MM.1S (cell line): ENCODE results near the gene KIF3C.

Experiments
- DNase-seq: peaks from one replicate; pipeline ENCODE4 v3.0.0-alpha.2; 2015
- H2AFZ ChIP-seq: fragments of 300-600 bp; sonication (generic); 2 replicates; pipeline ENCODE4 v1.6.0; 2016; ENCODE audit warnings: antibody characterized with exemption, low read length
- H3F3A ChIP-seq: fragments of 300-600 bp; sonication (generic); 2 replicates; pipeline ENCODE4 v1.6.1; 2016; ENCODE audit warnings: mild to moderate bottlenecking, antibody characterized with exemption, low read length, moderate library complexity, mixed read lengths; ENCODE audit not compliant: insufficient read depth
- H3K27ac ChIP-seq: fragments of 300-600 bp; sonication (generic); 2 replicates; pipeline ENCODE4 v1.5.1; 2016; ENCODE audit warnings: mild to moderate bottlenecking, low read length
- H3K27me3 ChIP-seq: fragments of 300-600 bp; sonication (generic); replicated peaks from 2 replicates; pipeline ENCODE4 v1.6.0; 2016; ENCODE audit warnings: low read length; ENCODE audit not compliant: insufficient read depth
- H3K36me3 ChIP-seq: fragments of 300-600 bp; sonication (generic); replicated peaks from 2 replicates; pipeline ENCODE4 v1.6.1; 2016; ENCODE audit warnings: mild to moderate bottlenecking, low read length, mixed read lengths; ENCODE audit not compliant: insufficient read depth
- H3K4me1 ChIP-seq: fragments of 300-600 bp; sonication (generic); 2 replicates; pipeline ENCODE4 v1.6.1; 2016; ENCODE audit warnings: low read length, mixed read lengths
- H3K4me2 ChIP-seq: fragments of 300-600 bp; sonication (generic); 2 replicates; pipeline ENCODE4 v1.6.0; 2016; ENCODE audit warnings: low read depth, low read length
- H3K4me3 ChIP-seq: fragments of 300-600 bp; sonication (generic); 2 replicates; pipeline ENCODE4 v1.5.1; 2016; ENCODE audit warnings: low read length, mixed read lengths
- H3K79me2 ChIP-seq: fragments of 300-600 bp; sonication (generic); 2 replicates; pipeline ENCODE4 v1.6.1; 2016; ENCODE audit warnings: mixed run types, low read length, mixed read lengths
- H3K9ac ChIP-seq: fragments of 300-600 bp; sonication (generic); 2 replicates; pipeline ENCODE4 v1.6.1; 2016; ENCODE audit warnings: low read length, mixed read lengths
- H3K9me2 ChIP-seq: fragments of 300-600 bp; sonication (generic); replicated peaks from 2 replicates; pipeline ENCODE4 v1.6.1; 2016; ENCODE audit warnings: mild to moderate bottlenecking, low read length, mixed read lengths; ENCODE audit not compliant: insufficient read depth
- H3K9me3 ChIP-seq: fragments of 300-600 bp; sonication (generic); replicated peaks from 2 replicates; pipeline ENCODE4 v1.6.1; 2016; ENCODE audit warnings: mild to moderate bottlenecking, low read length, mixed read lengths; ENCODE audit not compliant: insufficient read depth
- H4K20me1 ChIP-seq: fragments of 300-600 bp; sonication (generic); 2 replicates; pipeline ENCODE4 v1.6.1; 2016; ENCODE audit warnings: mild to moderate bottlenecking, low read length, moderate library complexity, mixed read lengths; ENCODE audit not compliant: insufficient read depth
- CTCF ChIP-seq: fragments of 300-600 bp; sonication (generic); IDR thresholded peaks from 2 replicates; pipeline ENCODE4 v1.5.1; 2016; ENCODE audit warnings: antibody characterized with exemption, low read length, mixed read lengths
- EZH2 ChIP-seq: fragments of 300-600 bp; sonication (generic); optimal IDR thresholded peaks from 2 replicates; pipeline ENCODE3; 2017; ENCODE audit warnings: low read depth, mild to moderate bottlenecking, antibody characterized with exemption, low read length, mixed read lengths
- EZH2phosphoT487 ChIP-seq: fragments of 300-600 bp; sonication (generic); IDR thresholded peaks from 2 replicates; pipeline ENCODE4 v1.6.1; 2018; ENCODE audit warnings: antibody characterized with exemption, low read length

The KIF3C gene

GRCh38 chr2:25996844-25997243, 14.5 kb upstream of the KIF3C start:
- no peaks in the 10 kb centered on the region for H4K20me1 ChIP-seq
- no peaks in the 10 kb centered on the region for H3F3A ChIP-seq
- H2AFZ ChIP-seq, result no peak overlapping the region
- H3K27me3 ChIP-seq, result no peaks in the 10 kb centered on the region
- H3K27ac ChIP-seq, result no peak overlapping the region
- DNase-seq, result no peak
- no peaks in the 10 kb centered on the region for H3K4me1 ChIP-seq
- H3K9ac ChIP-seq, result no peak overlapping the region
- no peaks in the 10 kb centered on the region for H3K79me2 ChIP-seq
- TF ChIP-seq EZH2, result no peak
- no peak for TF ChIP-seq EZH2phosphoT487
- TF ChIP-seq CTCF, result no peak
- no peaks in the 10 kb centered on the region for H3K9me2 ChIP-seq
- H3K9me3 ChIP-seq, result no peaks in the 10 kb centered on the region
- H3K36me3 ChIP-seq, result no peaks in the 10 kb centered on the region
- H3K4me3 ChIP-seq, result no peak overlapping the region
- no peak overlapping the region for H3K4me2 ChIP-seq

- no peaks in the 10 kb centered on the region for H3K36me3 ChIP-seq
- no peaks in the 10 kb centered on the region for H3K27me3 ChIP-seq
- DNase-seq, result no peak
- no peaks in the 10 kb centered on the region for H3K9me3 ChIP-seq
- H3K27ac ChIP-seq, result no peak overlapping the region
- no peaks in the 10 kb centered on the region for H3K9me2 ChIP-seq
- H3K4me1 ChIP-seq, result no peaks in the 10 kb centered on the region
- no peaks in the 10 kb centered on the region for H3K79me2 ChIP-seq
- H3F3A ChIP-seq, result no peaks in the 10 kb centered on the region
- no peak overlapping the region for H3K4me3 ChIP-seq
- no peak overlapping the region for H3K9ac ChIP-seq
- H2AFZ ChIP-seq, result no peak overlapping the region
- no peaks in the 10 kb centered on the region for H4K20me1 ChIP-seq
- no peak for TF ChIP-seq EZH2
- no peak for TF ChIP-seq CTCF
- no peak for TF ChIP-seq EZH2phosphoT487
- H3K4me2 ChIP-seq, result no peak overlapping the region
Observed at GRCh38 chr2:25994509-25994908, 12.2 kb upstream of the KIF3C start.

GRCh38 chr2:25993049-25993448, 10.8 kb upstream of the KIF3C start:
- H3K27me3 ChIP-seq, result no peaks in the 10 kb centered on the region
- no peak overlapping the region for H2AFZ ChIP-seq
- no peak overlapping the region for H3K9ac ChIP-seq
- no peak overlapping the region for H3K27ac ChIP-seq
- no peaks in the 10 kb centered on the region for H3F3A ChIP-seq
- TF ChIP-seq CTCF, result no peak
- TF ChIP-seq EZH2phosphoT487, result no peak
- no peak for TF ChIP-seq EZH2
- H3K79me2 ChIP-seq, result no peaks in the 10 kb centered on the region
- H4K20me1 ChIP-seq, result no peaks in the 10 kb centered on the region
- no peaks in the 10 kb centered on the region for H3K4me1 ChIP-seq
- no peak overlapping the region for H3K4me2 ChIP-seq
- DNase-seq, result no peak
- H3K9me2 ChIP-seq, result no peaks in the 10 kb centered on the region
- no peak overlapping the region for H3K4me3 ChIP-seq
- H3K9me3 ChIP-seq, result no peaks in the 10 kb centered on the region
- H3K36me3 ChIP-seq, result no peaks in the 10 kb centered on the region
